GM23338 (cell line): ENCODE results near the gene HECTD3. TPM values are rescaled to one million over a fixed set of nuclear protein-coding genes. Genes with fewer than 3 reads are reported as not detected.

Source experiments
- ATAC-seq: fragments of 200-7000 bp; cut with Tn5 transposase; 3 replicates; pipeline ENCODE4 v1.9.1; 2020
- DNase-seq: peaks from one replicate; pipeline ENCODE4 v3.0.0-alpha.2; 2015; ENCODE audit warnings: low spot score
- H2AFZ ChIP-seq: fragments of 200-600 bp; sonication (generic); 2 replicates; pipeline ENCODE4 v1.8.0; 2016; ENCODE audit warnings: antibody characterized with exemption, mild to moderate bottlenecking, moderate library complexity
- H3F3A ChIP-seq: fragments of 200-600 bp; sonication (generic); replicated peaks from 2 replicates; pipeline ENCODE4 v1.8.0; 2017; ENCODE audit warnings: antibody characterized with exemption, mixed run types, low read depth
- H3K27ac ChIP-seq: fragments of 200-600 bp; sonication (generic); 2 replicates; pipeline ENCODE4 v1.6.1; 2016; ENCODE audit warnings: low read depth
- H3K27me3 ChIP-seq: fragments of 200-600 bp; sonication (generic); 2 replicates; pipeline ENCODE4 v1.8.0; 2016; ENCODE audit warnings: mild to moderate bottlenecking, mixed run types, moderate library complexity; ENCODE audit not compliant: insufficient read depth
- H3K36me3 ChIP-seq: fragments of 200-600 bp; sonication (generic); 2 replicates; pipeline ENCODE4 v1.8.0; 2016; ENCODE audit warnings: mild to moderate bottlenecking; ENCODE audit not compliant: insufficient read depth
- H3K4me1 ChIP-seq: fragments of 200-600 bp; sonication (generic); 2 replicates; pipeline ENCODE4 v1.8.0; 2016; ENCODE audit warnings: mild to moderate bottlenecking, moderate library complexity; ENCODE audit not compliant: insufficient read depth
- H3K4me2 ChIP-seq: fragments of 200-600 bp; sonication (generic); 2 replicates; pipeline ENCODE4 v1.7.1; 2017; ENCODE audit warnings: mixed run types
- H3K4me3 ChIP-seq: fragments of 200-600 bp; sonication (generic); 2 replicates; pipeline ENCODE4 v1.6.1; 2016; ENCODE audit warnings: mixed run types
- H3K79me2 ChIP-seq: fragments of 200-600 bp; sonication (generic); replicated peaks from 2 replicates; pipeline ENCODE4 v1.8.0; 2017; ENCODE audit warnings: mild to moderate bottlenecking; ENCODE audit not compliant: insufficient read depth
- H3K9me2 ChIP-seq: fragments of 200-600 bp; sonication (generic); 2 replicates; pipeline ENCODE4 v1.8.0; 2017; ENCODE audit not compliant: insufficient read depth
- H4K20me1 ChIP-seq: fragments of 200-600 bp; sonication (generic); replicated peaks from 2 replicates; pipeline ENCODE4 v1.8.0; 2017; ENCODE audit warnings: mild to moderate bottlenecking; ENCODE audit not compliant: insufficient read depth
- H3K27ac Mint-ChIP-seq: 2 replicates; pipeline ENCODE4 v1.8.0; 2020; ENCODE audit warnings: inconsistent platforms, mild to moderate bottlenecking, moderate library complexity, mixed read lengths
- H3K27me3 Mint-ChIP-seq: 3 replicates; pipeline ENCODE4 v1.8.0; 2022; ENCODE audit warnings: low read depth, mild to moderate bottlenecking, moderate library complexity, mixed read lengths, inconsistent platforms; ENCODE audit not compliant: insufficient read depth, poor library complexity
- H3K36me3 Mint-ChIP-seq: 3 replicates; pipeline ENCODE4 v1.8.0; 2021; ENCODE audit warnings: low read depth, mild to moderate bottlenecking, inconsistent platforms, moderate library complexity, mixed read lengths
- H3K4me1 Mint-ChIP-seq: 3 replicates; pipeline ENCODE4 v1.8.0; 2020; ENCODE audit warnings: mild to moderate bottlenecking, inconsistent platforms, mixed read lengths
- H3K4me3 Mint-ChIP-seq: 3 replicates; pipeline ENCODE4 v1.8.0; 2021; ENCODE audit warnings: moderate library complexity, mild to moderate bottlenecking, inconsistent platforms, mixed read lengths
- H3K9me3 Mint-ChIP-seq: 3 replicates; pipeline ENCODE4 v1.8.0; 2020; ENCODE audit warnings: moderate library complexity, mild to moderate bottlenecking, inconsistent platforms, mixed read lengths
- CREB1 ChIP-seq: fragments of 250-450 bp; sonication (Bioruptor Pico); IDR thresholded peaks from 2 replicates; pipeline ENCODE4 v1.5.0; 2020; ENCODE audit warnings: low read depth, mild to moderate bottlenecking, moderate library complexity
- EZH2 ChIP-seq: fragments of 200-600 bp; sonication (generic); IDR thresholded peaks from one replicate; pipeline ENCODE4 v1.8.0; 2017; ENCODE audit warnings: antibody characterized with exemption, mild to moderate bottlenecking, low read depth; ENCODE audit not compliant: unreplicated experiment
- EZH2phosphoT487 ChIP-seq: fragments of 200-600 bp; sonication (generic); IDR thresholded peaks from one replicate; pipeline ENCODE4 v1.8.1; 2018; ENCODE audit warnings: antibody characterized with exemption; ENCODE audit not compliant: unreplicated experiment
- JUNB ChIP-seq: IDR thresholded peaks from one replicate; pipeline ENCODE4 v1.6.1; 2016; ENCODE audit warnings: antibody characterized with exemption; ENCODE audit not compliant: unreplicated experiment
- NANOG ChIP-seq: IDR thresholded peaks from 2 replicates; pipeline ENCODE4 v1.6.1; 2016; ENCODE audit warnings: antibody characterized with exemption, borderline replicate concordance
- POLR2AphosphoS5 ChIP-seq: IDR thresholded peaks from 2 replicates; pipeline ENCODE4 v1.6.1; 2016; ENCODE audit warnings: antibody characterized with exemption, low read depth
- REST ChIP-seq: IDR thresholded peaks from one replicate; pipeline ENCODE4 v1.6.1; 2018; ENCODE audit warnings: antibody characterized with exemption; ENCODE audit not compliant: unreplicated experiment
- STAT1 ChIP-seq: IDR thresholded peaks from one replicate; pipeline ENCODE4 v1.6.1; 2016; ENCODE audit warnings: antibody characterized with exemption; ENCODE audit not compliant: unreplicated experiment
- ZNF114 ChIP-seq: fragments of 250-450 bp; sonication (Bioruptor Pico); IDR thresholded peaks from 2 replicates; pipeline ENCODE4 v1.5.0; 2020; ENCODE audit warnings: mild to moderate bottlenecking, moderate library complexity
- ZNF462 ChIP-seq: fragments of 250-450 bp; sonication (Bioruptor Pico); IDR thresholded peaks from 2 replicates; pipeline ENCODE4 v1.5.0; 2020; ENCODE audit warnings: mild to moderate bottlenecking, moderate library complexity
- polyA plus RNA-seq: library from polyadenylated mRNA; unstranded; fragments of >200 nt; fragmentation: Nextera tagmentation; extraction: Ambion mirVana; gene quantifications from 2 replicates; pipeline ENCODE4 v1.2.1, GENCODE V29; 2016
- total RNA-seq: library from RNA; depleted of rRNA; stranded (reverse); fragments of >200 nt; shearing (Covaris generic); gene quantifications from 2 replicates; pipeline ENCODE4 v1.2.3, GENCODE V29; 2014

The HECTD3 gene
- total and polyA plus RNA-seq, 2 experiments from 2014 or later, result 13.1 to 31.4 TPM

GRCh38 chr1:45012639-45013278 is 1.6 kb upstream of the HECTD3 start:
- peaks cover 12% of the 10 kb centered on the region for H3K4me1 ChIP-seq
- TF ChIP-seq CREB1 (CRISPR knock-in tag) (no peak), NANOG (no peak), ZNF114 (CRISPR knock-in tag) (no peak), EZH2phosphoT487 (no peak)
- H3K27ac ChIP-seq, result peak overlapping the region; percentile 71; the same call in 1 of the 2 replicates
- H4K20me1 ChIP-seq, result no peaks in the 10 kb centered on the region
- Mint-ChIP-seq H3K4me1 (peaks cover 27% of the 10 kb centered on the region), H3K9me3 (no peaks in the 10 kb centered on the region), H3K27ac (peak overlapping the region; percentile 75), H3K36me3 (peaks cover 22% of the 10 kb centered on the region), H3K4me3 (peak overlapping the region; percentile 75), H3K27me3 (peaks cover 15% of the 10 kb centered on the region)
- ATAC-seq (peak; percentile 10), DNase-seq (peak; percentile 71)
- no peaks in the 10 kb centered on the region for H3K36me3 ChIP-seq
- H3K79me2 ChIP-seq, result peaks cover 12% of the 10 kb centered on the region
- peak overlapping the region; percentile 82 for H3K4me2 ChIP-seq
- H2AFZ ChIP-seq, result peak overlapping the region; percentile 52; the same call in 1 of the 2 replicates
- H3K27me3 ChIP-seq, result no peaks in the 10 kb centered on the region
- H3K4me3 ChIP-seq, result peak overlapping the region; percentile 68
- no peaks in the 10 kb centered on the region for H3K9me2 ChIP-seq
- no peaks in the 10 kb centered on the region for H3F3A ChIP-seq

GRCh38 chr1:45011837-45012638 is 914 bp upstream of the HECTD3 start, which contains the start of gene UROD:
UROD (plus strand) TSS chr1:45012254; CDS start chr1:45012266, 12 bp downstream.
- Mint-ChIP-seq H3K4me3 (peak within 1 kb of the TSS; percentile 75), H3K36me3 (peaks cover 24% of the 10 kb centered on the region), H3K9me3 (no peaks in the 10 kb centered on the region), H3K4me1 (peaks cover 27% of the 10 kb centered on the region), H3K27ac (peak within 1 kb of the TSS; percentile 75), H3K27me3 (peaks cover 15% of the 10 kb centered on the region)
- H3K79me2 ChIP-seq, result peaks cover 12% of the 10 kb centered on the region
- no peaks in the 10 kb centered on the region for H3K36me3 ChIP-seq
- H3K4me3 ChIP-seq, result peak within 1 kb of the TSS; percentile 89
- H4K20me1 ChIP-seq, result no peaks in the 10 kb centered on the region
- H2AFZ ChIP-seq, result peak within 1 kb of the TSS; percentile 100
- peak within 1 kb of the TSS; percentile 71; the same call in 1 of the 2 replicates for H3K27ac ChIP-seq
- peak; percentile 70 for ATAC-seq
- no peaks in the 10 kb centered on the region for H3K27me3 ChIP-seq
- DNase-seq, result peak; percentile 98
- H3K4me2 ChIP-seq, result peak within 1 kb of the TSS; percentile 95
- no peaks in the 10 kb centered on the region for H3F3A ChIP-seq
- H3K4me1 ChIP-seq, result peaks cover 12% of the 10 kb centered on the region
- no peaks in the 10 kb centered on the region for H3K9me2 ChIP-seq
- TF ChIP-seq STAT1 (no peak), CREB1 (CRISPR knock-in tag) (peak; percentile 54), EZH2 (no peak), POLR2AphosphoS5 (peak; percentile 82), ZNF462 (no peak), REST (no peak), JUNB (no peak), NANOG (no peak)
